GM19025 (cell line): ENCODE measurements around the gene STK35.

Experiments used
- ATAC-seq: cut with Tn5 transposase; IDR thresholded peaks from one replicate; pipeline ENCODE4 v1.9.1; 2021; ENCODE audit warnings: mild to moderate bottlenecking, low read depth, moderate library complexity; ENCODE audit not compliant: unreplicated experiment

STK35 gene

DNA sequence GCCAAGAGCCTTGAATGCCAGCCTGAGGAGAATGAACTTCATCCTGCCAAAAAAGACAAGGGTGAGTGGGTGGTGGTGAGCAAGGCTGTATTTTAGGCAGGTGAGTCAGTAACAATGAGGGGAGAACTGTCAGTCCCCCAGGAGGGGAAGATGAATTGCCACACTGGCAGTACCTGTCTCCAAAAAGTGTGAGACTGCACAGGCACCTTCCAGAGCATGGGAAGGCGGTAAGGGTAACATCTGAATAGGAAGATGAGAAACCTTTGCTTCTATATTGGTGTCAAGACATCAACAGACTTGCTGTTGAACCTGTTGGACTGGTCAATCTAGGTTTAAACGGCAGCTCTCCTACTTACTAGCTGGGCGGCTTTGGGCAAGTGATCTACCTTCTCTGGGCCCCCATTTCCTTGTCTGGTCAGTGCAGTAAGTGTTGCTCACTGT, 30.9 kb downstream of the STK35 start:
- no peak for ATAC-seq

DNA sequence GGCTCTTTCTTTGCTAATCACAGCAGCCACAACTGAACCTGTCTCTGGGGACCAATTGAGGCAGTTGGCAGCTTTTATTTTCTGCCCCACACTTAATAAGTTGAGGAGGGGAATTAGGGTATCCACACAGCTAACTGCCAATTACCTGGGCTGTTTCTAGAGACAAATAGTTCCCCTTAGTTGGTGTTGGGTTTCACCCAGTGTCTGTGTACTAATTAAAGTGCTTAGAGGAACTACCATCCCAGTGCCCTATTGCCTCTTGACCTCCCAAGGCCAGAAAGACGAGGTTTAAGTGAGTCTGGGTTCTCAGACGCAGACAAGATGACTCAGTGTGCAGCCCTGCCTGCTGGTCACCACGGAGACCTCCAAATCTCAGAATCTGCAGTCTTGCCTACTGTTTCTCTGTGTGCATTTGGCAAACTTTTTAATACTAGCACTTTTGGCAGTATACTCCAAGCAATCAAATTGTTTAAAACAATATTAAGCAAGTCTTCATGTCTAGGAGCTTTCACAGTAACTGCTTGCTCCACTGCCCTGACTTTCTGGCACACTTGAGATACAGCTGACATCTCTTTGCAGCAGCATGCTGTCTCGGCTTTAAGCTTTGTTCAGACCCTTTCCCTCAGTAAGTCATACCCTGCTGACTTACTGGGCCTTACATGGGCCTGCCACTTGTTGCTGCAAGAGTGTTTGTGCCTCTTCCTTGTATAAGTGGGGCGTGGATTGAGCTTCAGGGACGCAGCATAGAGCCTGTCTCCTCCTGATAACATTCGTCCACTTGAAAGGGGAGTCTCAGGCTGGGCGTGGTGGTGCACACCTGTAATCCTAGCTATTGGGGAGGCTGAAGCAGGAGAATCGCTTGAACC, 31.9 kb downstream of the STK35 start:
- ATAC-seq, result no peak

DNA sequence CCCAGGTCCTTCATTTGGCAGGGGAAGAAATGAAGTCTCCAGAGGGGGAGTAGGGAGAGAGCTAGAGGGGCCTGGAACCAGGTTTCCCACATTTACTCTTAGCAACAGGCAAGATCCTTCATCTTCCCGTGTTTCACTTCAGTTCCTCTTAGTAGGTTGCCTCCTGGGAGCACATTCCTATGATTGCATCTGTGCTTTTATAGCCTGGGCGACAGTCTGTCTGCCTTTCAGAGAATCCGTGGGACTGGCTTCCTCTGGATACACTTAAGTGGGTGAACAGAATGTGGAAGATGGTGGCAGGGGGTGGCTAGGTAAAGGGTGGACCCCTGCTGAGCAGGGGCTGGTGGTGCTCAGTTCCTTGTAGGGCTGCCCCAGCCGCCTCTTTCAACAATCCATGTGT, 33.4 kb downstream of the STK35 start:
- ATAC-seq, result no peak

DNA sequence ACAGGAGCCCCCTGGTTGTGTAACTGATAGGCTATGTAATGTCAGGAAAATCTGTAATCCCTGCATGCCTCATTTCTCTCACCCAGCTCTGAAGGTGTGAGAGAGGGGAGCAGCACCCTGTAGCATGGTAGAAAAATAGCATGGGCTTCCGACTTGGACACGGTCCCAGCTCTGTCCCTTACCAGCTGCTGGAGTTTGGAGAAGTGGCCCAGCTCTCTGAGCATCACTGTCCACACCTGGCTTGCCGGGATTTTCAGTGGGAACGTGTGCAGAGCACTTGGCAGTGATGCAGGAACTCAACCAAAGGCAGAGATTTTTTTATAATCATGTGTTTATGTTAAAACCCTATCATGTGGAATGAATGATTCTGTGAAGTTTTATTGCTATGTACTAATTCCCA, 34.6 kb downstream of the STK35 start:
- no peak for ATAC-seq

DNA sequence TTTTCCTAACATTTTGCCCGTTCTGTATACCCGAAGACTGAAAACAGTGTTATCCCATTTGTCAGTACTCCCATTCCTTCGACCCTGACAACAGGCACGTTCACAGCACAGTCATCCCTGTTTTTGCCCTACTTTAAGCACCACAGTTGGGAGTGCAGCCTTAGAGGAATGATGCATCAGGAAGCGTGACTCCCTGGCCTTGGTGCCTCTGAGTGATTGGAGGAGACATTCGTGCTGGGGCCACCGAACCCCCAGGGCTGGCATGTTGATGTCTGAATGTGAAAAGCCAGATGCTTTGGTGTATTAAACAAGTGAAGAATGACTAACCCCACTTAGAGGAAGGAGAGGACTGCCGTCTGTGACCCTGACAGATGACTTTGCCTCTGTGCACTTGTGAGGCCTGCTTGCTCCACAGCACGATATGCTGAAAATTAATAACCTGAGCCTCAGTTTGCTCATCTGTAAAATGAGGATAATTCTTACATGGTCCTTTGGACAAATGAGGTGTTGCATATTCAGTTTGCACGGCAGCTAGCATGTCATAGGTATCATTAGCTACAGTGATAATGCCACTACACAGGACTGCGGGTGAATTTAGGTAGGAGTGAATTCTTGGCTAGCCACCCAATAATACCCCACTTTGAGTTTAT, 36.0 kb downstream of the STK35 start:
- no peak for ATAC-seq

DNA sequence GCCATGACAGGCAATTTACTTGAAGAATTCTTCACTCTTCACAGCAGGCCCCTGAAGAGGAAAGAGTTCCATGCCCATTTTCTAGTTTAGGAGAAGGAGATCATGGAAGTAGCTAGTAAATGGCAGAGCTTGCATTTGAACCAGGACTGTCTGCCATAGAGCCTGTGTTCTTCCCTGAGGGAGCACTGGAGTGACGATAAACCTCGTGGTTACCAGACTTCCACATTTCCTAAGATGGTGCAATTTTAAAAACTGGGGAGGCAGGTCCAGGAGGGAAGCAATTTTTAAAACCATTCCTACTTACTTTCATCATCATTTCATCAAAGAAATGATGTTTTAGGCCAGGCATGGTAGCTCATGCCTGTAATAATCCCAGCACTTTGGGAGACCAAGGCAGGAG, 36.8 kb downstream of the STK35 start:
- no peak for ATAC-seq

DNA sequence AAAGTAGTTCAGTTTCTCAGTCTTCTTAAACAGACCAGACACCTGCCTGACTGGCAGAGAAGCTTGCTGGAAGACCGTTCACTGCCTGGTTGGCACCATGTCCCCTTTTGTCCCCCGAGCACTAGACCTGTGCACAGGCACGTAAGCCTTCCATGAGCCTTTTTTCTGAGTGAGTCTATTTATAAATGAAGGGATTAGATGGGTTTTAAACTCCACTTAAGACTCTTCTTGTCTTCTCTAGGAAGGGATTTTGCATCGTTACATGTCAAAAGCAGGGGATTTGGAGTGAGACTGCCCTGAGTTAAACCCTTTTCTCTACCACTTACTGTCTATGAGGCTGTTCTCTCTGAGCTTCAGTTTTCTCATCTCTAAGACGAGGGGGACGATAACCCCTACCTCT, 37.6 kb downstream of the STK35 start:
- no peak for ATAC-seq

DNA sequence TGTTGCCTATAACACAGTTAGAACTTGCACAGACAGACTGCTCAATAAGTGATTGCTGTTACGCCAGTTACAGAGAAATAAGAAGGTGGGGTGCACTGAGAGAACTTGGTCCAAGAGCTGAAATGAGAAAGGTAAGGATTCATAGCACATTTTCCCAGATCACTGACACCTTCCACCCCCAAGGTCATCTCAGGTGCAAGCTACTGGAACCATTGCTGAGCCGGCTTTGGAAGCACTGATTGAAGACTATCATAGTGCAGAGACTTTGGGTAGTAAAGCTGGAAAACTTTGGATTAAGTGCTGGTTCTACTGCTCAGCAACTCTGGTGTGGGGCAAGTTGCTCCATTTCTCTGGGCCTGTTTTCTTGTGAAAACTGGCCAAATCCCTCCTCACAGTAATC, 38.1 kb downstream of the STK35 start:
- no peak for ATAC-seq

DNA sequence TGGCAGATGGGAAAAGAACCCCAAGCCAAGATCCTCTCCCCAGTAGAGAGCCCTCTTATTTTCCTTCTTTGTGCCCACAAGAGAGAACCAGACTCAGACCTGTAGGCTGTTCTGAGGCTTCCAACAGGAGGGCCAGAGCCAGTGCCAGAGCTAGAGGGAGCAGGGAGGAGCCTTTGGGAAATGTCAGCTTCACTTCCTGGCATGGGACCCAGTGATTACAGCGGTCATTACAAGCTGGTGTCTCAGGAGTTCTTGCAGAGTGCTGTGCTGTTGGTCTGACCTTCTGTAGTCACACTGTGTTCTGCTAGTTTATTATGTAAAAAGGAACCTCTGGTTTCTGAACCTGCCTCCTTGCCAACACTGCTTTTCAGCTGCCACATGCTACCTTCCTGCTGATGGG, 38.9 kb downstream of the STK35 start:
- no peak for ATAC-seq

DNA sequence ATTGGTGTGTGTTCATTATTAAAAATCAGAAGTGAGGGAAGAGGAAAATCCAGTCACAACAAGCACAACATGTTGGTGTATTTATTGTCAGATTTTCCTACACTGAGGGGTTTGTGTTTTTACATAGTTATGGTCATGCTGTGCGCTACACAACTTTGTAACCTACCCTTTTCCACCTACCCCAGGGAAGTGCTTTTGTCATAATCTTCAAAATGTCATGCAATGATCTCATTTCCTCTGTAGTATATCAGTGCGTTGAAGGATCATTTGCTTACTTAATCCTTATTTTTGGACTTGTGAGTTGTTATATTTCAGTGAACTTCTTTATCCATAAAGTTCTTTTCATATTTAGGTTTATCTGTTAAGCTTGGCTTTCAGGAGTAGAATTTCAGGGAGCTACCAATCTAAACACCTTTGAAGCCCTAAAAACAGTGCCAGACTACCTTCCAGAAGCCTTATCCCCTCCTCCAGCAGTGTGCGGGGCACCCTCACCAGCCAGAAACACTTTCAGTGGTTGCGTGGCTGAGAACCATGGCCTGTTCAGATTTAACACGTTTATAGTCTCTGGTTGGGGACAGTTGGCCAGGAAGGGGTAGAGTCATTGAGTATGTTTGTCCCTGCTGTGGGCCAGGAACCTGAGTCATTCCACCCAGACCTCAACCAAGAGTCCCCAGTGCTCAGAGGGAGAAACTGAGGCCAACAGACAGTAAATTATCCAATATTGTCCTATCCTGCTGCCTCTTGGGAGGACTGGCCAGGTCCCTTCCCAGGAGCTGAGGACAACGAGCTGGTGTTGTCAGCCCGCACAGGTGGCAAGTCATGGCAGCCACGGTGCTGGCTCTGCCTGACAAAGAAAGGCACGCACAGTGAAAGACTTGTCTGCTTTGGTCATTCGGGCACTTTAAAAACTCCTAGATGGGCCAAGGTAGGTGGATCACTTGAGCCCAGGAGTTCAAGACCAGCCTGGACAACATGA, 40.3 kb downstream of the STK35 start:
- no peak for ATAC-seq

DNA sequence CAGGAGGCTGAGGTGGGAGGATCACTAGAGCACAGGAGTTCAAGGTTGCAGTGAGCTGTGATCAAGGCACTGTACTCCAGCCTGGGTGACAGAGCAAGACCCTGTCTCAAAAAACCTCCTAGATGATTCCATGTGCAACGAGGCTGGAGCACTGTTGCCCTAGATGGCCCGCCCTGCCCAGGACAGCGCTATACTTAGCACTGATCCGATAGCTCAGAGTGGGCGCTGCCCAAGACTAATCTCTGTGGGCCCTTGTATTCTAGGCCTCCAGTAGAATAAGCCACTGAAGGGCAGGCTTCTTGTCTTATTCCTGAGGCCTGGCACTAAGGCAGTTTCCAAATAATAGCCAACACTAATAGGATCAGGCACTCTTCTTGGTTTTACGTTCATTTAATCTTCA, 41.0 kb downstream of the STK35 start:
- ATAC-seq, result no peak

DNA sequence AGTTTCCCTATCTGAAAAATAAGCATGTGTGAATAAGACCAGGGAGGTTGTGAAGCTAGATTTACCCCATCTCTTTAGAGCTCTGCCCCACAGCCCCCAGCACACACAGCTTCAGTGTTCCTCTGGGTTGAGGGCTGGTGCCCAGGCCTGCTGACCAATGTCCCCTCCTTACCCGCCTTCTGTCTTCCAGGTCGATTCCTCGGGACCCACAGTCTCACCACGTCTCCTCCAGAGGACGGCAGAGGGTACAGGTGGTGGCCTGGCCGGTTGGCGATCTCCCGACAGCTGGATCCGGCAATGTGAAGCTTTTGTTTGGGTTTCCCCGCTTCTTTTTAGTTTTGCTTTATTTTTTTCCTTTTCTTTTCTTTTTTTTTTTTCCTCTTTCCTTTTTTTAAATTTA, 42.0 kb downstream of the STK35 start:
- no peak for ATAC-seq

DNA sequence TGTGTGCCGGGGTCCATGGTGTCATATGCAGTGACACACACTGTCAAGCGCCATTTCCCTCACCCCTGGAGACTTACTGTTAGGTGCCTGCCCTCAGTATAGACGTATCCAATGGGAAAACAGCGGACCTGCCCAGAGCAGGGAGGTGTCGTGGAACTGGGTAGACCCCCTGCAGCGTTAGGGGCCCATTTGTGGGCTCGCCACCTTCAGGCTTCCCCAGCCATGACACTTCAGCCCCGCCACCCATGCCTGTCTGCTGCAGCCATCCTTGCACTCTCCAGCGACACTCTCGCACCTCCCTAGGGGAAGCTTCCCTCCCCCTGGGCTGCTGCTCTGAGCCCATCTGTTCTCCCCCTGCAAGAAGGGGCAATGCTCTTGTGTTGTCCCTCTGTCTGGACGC, 43.2 kb downstream of the STK35 start:
- no peak for ATAC-seq

DNA sequence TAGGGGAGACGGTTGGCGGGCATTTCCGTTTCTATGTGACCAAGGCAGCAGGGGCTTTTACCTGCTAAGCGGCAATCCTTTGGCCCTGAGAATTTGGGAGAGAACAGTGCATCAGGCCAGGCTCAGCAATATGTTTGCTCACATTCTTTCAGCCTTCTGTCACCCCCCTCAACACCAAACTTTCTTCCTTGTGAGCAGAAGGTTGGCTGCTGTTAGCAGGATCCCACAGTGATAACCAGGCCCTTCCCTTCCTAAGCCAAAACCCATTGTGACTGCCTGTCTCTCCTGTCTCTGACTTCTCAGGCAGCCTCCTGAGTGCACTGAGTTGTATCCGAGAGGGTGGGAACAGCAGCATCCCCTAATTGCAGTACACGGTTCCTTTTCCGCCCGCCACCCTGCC, 43.7 kb downstream of the STK35 start:
- no peak for ATAC-seq

DNA sequence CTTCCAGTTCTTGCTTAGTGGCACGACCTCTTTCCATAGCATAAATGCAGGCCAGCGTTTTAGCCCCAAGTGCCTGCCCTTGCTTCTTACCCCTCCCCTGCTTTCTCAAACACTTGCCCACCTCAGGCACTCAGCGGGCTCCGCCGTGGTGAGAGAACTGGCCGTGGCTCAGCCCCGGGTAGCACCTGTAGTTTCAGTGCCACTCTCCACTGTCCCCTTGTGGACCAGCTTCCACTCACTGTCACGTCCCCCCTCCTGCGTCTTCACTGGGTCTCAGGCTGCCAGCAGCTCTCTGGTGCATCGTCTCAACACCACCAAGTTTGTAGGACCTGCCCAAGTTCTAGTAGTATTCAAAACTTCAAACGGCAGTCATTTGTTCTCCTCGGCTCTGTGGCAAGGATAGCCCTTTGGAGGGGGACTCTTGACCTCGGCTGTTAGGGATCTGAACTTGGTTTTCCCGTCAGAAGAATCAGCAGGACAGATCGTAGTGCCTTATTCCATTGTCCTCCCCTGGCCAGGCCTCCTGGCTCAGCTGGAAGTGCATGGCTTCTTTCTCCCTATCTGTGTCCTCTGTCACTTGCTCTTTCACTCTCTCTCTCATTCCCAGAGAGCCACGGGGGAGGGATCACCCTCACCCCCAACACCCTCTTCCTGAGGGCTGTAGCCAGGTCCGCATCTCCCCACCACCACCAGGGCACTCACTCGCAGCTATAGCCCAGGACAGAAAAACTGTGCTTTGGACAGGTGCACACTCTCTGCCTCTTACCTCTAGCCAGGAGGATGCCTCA, 44.6 kb downstream of the STK35 start:
- ATAC-seq, result no peak

DNA sequence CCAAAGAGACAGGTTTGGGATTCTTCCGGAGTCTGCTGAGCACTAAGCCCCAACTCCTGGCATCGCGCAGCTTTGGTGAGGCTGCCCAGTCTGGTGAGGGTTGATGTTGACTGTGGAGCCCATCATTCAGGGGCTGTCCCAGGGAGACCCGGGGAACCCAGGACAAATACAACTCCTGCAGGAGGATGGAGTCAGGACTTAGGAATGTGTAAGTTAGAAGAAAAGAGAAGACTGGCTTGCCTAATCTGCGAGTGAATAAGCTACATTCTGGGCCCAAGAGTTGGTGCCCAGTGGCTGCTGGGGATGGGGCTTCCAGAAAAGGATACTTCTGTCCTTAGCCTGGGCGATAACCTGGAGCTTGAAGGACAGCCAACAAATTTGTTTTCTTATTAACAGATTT, 47.9 kb downstream of the STK35 start:
- no peak for ATAC-seq

DNA sequence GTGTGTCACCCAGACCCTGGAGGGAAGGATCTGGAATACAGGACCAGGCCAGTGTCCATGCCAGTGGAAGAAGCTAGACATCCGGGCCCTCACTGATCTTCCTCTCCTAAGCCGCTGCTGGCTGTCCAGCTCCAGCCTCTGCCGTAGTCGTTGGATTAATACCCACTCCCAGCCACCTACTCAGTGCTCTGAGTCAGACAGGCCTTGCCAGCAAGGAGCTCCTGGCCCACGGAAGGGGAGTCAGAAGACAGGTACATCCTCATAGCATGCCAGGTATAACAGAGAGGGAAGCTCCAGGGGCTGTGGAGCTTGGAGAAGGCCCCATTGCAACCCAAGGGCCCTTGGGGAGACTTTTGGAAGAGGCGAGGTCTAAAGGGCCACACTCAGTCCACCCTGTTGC, 49.0 kb downstream of the STK35 start:
- no peak for ATAC-seq

DNA sequence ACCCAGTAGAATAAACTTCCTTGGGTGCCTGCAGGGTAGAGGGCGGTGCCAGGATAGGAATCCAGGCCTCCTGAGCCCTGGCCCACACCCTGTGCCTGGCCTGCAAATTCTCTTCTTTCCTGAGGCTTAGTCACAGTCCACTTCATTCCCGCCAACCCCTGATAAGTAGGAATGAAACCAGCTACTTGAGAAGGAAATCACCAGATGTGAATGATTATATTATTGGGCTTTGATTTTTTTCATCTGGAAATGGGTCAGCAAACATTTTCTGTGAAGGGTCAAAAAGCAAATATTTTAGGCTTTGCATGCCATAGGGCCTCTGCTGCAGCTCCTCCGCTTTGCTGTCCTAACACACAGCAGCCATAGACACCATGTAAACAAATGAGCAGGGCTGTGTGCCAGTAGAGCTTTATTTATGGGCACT, 50.2 kb downstream of the STK35 start:
- no peak for ATAC-seq

DNA sequence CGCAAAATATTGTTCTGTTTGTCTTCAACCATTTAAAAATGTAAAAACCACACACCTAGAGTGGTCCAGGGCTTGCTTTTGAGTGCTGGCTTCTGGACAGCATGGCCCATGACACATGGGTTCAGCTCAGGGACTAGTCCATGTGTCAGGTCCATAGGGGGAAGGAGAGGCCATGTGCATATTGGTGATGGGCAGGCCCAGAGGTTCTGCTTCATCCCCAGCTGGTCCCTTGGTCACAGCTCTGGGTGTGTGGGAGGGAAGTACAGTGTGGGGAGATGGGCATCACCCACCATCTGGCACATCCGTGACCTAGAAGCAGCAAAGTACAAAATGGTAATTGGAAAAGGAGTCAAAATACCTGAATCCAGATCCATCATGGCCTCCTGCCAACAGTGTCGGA, 50.7 kb downstream of the STK35 start:
- no peak for ATAC-seq

DNA sequence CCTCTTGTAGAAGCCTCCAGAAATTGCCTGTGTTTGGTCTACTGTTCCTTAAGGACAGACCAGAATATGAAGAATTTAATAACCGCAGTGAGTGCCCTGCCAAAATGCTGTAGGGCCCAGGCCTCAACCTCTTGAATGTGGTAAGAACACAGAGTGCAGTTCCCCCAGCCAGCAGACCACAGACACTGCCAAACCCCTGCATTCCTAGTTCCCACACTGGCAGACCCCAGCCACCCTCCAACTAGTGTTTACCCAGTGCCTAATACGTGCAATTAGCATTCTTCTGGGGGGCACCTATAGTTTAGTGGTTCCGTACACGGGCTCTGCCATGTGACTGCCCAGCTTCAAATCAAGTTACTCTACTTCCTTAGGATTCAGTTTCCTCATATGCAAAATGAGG, 51.7 kb downstream of the STK35 start:
- no peak for ATAC-seq
